ENCODE results near the gene DNAH5. TPM values are rescaled to one million over a fixed set of nuclear protein-coding genes. Genes with fewer than 3 reads are reported as not detected.

Gene DNAH5
- total RNA-seq, 1 donor from 2014 or later = 0.50 TPM

DNA sequence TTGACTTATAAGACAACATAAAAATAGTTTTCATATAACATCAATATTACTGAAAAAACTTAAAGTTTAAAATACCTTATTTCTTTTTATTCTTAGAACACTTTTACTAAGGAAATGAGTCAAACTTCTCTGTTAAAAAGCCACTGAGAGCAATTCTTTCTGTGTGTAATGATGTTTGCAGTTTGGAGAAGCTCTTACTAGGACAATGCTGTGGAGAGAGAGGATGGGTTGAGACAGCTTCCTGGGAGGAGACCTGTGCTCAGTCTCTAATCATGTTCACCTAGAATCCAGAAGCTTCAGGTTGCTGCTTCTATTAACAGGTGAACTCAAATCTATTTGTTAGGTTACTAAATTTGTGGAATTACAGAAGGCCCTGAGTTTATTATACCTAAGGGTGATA is 198.5 kb downstream of the DNAH5 start:
- TF ChIP-seq, protein P1, sequence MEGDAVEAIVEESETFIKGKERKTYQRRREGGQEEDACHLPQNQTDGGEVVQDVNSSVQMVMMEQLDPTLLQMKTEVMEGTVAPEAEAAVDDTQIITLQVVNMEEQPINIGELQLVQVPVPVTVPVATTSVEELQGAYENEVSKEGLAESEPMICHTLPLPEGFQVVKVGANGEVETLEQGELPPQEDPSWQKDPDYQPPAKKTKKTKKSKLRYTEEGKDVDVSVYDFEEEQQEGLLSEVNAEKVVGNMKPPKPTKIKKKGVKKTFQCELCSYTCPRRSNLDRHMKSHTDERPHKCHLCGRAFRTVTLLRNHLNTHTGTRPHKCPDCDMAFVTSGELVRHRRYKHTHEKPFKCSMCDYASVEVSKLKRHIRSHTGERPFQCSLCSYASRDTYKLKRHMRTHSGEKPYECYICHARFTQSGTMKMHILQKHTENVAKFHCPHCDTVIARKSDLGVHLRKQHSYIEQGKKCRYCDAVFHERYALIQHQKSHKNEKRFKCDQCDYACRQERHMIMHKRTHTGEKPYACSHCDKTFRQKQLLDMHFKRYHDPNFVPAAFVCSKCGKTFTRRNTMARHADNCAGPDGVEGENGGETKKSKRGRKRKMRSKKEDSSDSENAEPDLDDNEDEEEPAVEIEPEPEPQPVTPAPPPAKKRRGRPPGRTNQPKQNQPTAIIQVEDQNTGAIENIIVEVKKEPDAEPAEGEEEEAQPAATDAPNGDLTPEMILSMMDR (IDR thresholded peaks at IDR 0.05) = no peak
- Mint-ChIP-seq H3K36me3 (ENCODE audit: low read depth) (no peaks in the 10 kb centered on the region), H3K27me3 (ENCODE audit: low read depth) (peaks cover 10% of the 10 kb centered on the region), H3K27ac (ENCODE audit: unreplicated experiment) (no peak overlapping the region), H3K4me3 (ENCODE audit: unreplicated experiment) (no peak overlapping the region), H3K9me3 (ENCODE audit: low read depth) (peaks cover 4% of the 10 kb centered on the region), H3K4me1 (ENCODE audit: low read depth) (no peaks in the 10 kb centered on the region)
- no peak for DNase-seq (ENCODE audit: low spot score)

DNA sequence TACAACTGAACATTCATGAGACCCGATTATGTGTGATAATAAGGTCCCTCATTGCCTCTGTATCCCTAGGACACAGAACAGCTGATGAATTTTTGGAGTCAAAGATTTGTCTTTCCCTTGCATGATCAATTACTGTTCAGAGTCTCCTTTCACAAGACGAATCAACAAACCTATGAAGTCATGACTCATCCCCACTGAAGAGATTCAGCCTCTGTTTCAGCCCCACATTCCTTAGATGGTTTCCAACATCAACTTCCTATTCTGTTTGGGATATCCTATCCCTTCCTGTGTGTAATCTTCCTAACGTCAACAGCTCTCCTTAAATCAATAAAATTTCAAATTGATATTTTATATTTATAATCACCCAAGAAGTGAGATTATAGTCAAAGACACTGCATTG is 199.0 kb downstream of the DNAH5 start:
- DNase-seq (ENCODE audit: low spot score) = no peak
- H3K36me3 Mint-ChIP-seq (ENCODE audit: low read depth) = no peaks in the 10 kb centered on the region
- H3K27ac Mint-ChIP-seq (ENCODE audit: unreplicated experiment) = no peak overlapping the region
- H3K4me3 Mint-ChIP-seq (ENCODE audit: unreplicated experiment) = no peak overlapping the region
- no peaks in the 10 kb centered on the region for H3K4me1 Mint-ChIP-seq (ENCODE audit: low read depth)
- TF ChIP-seq, protein P1 (IDR thresholded peaks at IDR 0.05) = no peak
- H3K27me3 Mint-ChIP-seq (ENCODE audit: low read depth) = peaks cover 10% of the 10 kb centered on the region
- H3K9me3 Mint-ChIP-seq (ENCODE audit: low read depth) = peaks cover 4% of the 10 kb centered on the region

DNA sequence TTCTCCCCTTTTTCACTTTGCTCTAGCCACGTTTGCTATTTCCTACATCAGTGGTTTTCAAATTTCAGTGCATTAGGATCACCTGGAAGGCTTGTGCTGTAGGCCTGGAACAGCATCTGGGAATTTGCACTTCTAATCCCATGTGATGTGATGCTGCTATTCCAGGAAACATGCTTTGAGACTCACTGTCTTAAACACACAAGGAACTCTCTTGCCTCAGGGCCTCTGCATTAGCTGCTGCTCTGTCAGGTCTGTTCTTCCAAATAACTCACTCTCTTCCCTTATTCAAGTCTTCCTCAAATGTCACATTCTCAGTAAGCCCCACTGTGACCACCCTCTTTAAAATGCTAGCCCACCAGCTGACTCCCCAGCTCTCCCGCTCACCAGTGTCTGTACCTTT is 204.0 kb downstream of the DNAH5 start:
- TF ChIP-seq, protein P1 (IDR thresholded peaks at IDR 0.05) = no peak
- H3K9me3 Mint-ChIP-seq (ENCODE audit: low read depth) = peaks cover 7% of the 10 kb centered on the region
- no peak overlapping the region for H3K27ac Mint-ChIP-seq (ENCODE audit: unreplicated experiment)
- no peaks in the 10 kb centered on the region for H3K36me3 Mint-ChIP-seq (ENCODE audit: low read depth)
- peaks cover 11% of the 10 kb centered on the region for H3K27me3 Mint-ChIP-seq (ENCODE audit: low read depth)
- H3K4me1 Mint-ChIP-seq (ENCODE audit: low read depth) = no peaks in the 10 kb centered on the region
- H3K4me3 Mint-ChIP-seq (ENCODE audit: unreplicated experiment) = no peak overlapping the region
- no peak for DNase-seq (ENCODE audit: low spot score)

- Mint-ChIP-seq H3K9me3 (ENCODE audit: low read depth) (peaks cover 7% of the 10 kb centered on the region), H3K36me3 (ENCODE audit: low read depth) (no peaks in the 10 kb centered on the region), H3K27me3 (ENCODE audit: low read depth) (peaks cover 13% of the 10 kb centered on the region), H3K4me3 (ENCODE audit: unreplicated experiment) (no peak overlapping the region), H3K4me1 (ENCODE audit: low read depth) (no peaks in the 10 kb centered on the region), H3K27ac (ENCODE audit: unreplicated experiment) (no peak overlapping the region)
- TF ChIP-seq, protein P1 (IDR thresholded peaks at IDR 0.05) = no peak
- DNase-seq (ENCODE audit: low spot score) = no peak
These were observed 205.0 kb downstream of the DNAH5 start for GRCh38 chr5:13739479-13739878.

- no peaks in the 10 kb centered on the region for H3K4me1 Mint-ChIP-seq (ENCODE audit: low read depth)
- H3K4me3 Mint-ChIP-seq (ENCODE audit: unreplicated experiment) = no peak overlapping the region
- H3K9me3 Mint-ChIP-seq (ENCODE audit: low read depth) = peaks cover 7% of the 10 kb centered on the region
These were observed 208.8 kb downstream of the DNAH5 start for GRCh38 chr5:13735691-13736090.

More at GRCh38 chr5:13735691-13736090, 208.8 kb downstream of the DNAH5 start:
- no peak overlapping the region for H3K27ac Mint-ChIP-seq (ENCODE audit: unreplicated experiment)
- DNase-seq (ENCODE audit: low spot score) = no peak
- H3K27me3 Mint-ChIP-seq (ENCODE audit: low read depth) = peaks cover 8% of the 10 kb centered on the region
- TF ChIP-seq, protein P1 (IDR thresholded peaks at IDR 0.05) = no peak
- no peaks in the 10 kb centered on the region for H3K36me3 Mint-ChIP-seq (ENCODE audit: low read depth)

Data from chondrocyte (in vitro differentiated cells).